Activated CD8-positive, alpha-beta memory T cell treated with anti-CD3 and anti-CD28 coated beads for 24 hours (primary cell): Measurements from ENCODE around the gene EPHB4.

Source experiments
- DNase-seq: peaks from one replicate; pipeline ENCODE4 v3.0.0-alpha.2; 2020

EPHB4 gene

GRCh38 chr7:100854146-100854895, 27.0 kb upstream of the EPHB4 start:
- DNase-seq: no peak

GRCh38 chr7:100852048-100852872, 24.9 kb upstream of the EPHB4 start, which contains the start of gene SLC12A9:
TSS of gene SLC12A9 (plus strand) at chr7:100852713. CDS start at chr7:100854198, 1,485 bp downstream.
- DNase-seq: peak; percentile 95

- DNase-seq: no peak
Measured at GRCh38 chr7:100847360-100847759, 20.0 kb upstream of the EPHB4 start.

GRCh38 chr7:100840470-100841100, 13.3 kb upstream of the EPHB4 start:
- no peak for DNase-seq

- no peak for DNase-seq
Measured at GRCh38 chr7:100839361-100839760, 12.0 kb upstream of the EPHB4 start.

GRCh38 chr7:100837099-100837836, 9.9 kb upstream of the EPHB4 start:
- DNase-seq: peak; percentile 90

GRCh38 chr7:100836812-100837098, 9.4 kb upstream of the EPHB4 start:
- no peak for DNase-seq

GRCh38 chr7:100835903-100836811, 8.8 kb upstream of the EPHB4 start:
- no peak for DNase-seq

- no peak for DNase-seq
Measured at GRCh38 chr7:100832281-100832633, 4.9 kb upstream of the EPHB4 start.

- DNase-seq: no peak
Measured at GRCh38 chr7:100830396-100830795, 3.1 kb upstream of the EPHB4 start.

- DNase-seq: no peak
Measured at GRCh38 chr7:100829150-100829716, 1.9 kb upstream of the EPHB4 start.

- DNase-seq: no peak
Measured at GRCh38 chr7:100826514-100827329, 601 bp downstream of the EPHB4 start.

GRCh38 chr7:100825751-100826513, 1.4 kb downstream of the EPHB4 start:
- DNase-seq: no peak

GRCh38 chr7:100825215-100825671, 2.1 kb downstream of the EPHB4 start:
- no peak for DNase-seq

GRCh38 chr7:100824499-100825214, 2.7 kb downstream of the EPHB4 start:
- DNase-seq: no peak

- DNase-seq: no peak
Measured at GRCh38 chr7:100823534-100823933, 3.8 kb downstream of the EPHB4 start.

- DNase-seq: no peak
Measured at GRCh38 chr7:100823140-100823525, 4.2 kb downstream of the EPHB4 start.

- DNase-seq: no peak
Measured at GRCh38 chr7:100822236-100823139, 4.8 kb downstream of the EPHB4 start.
